Panc1 (cell line): ENCODE data around the gene RTP1.

Experiments used
- TCF7L2 ChIP-seq: IDR thresholded peaks from 2 replicates; pipeline ENCODE4 v1.6.1; 2011; ENCODE audit warnings: mild to moderate bottlenecking, low read depth, low read length, inconsistent platforms
- TF ChIP-seq, protein P1 (sequence below): fragments of 450-650 bp; IDR thresholded peaks from 2 replicates; pipeline ENCODE4 v1.5.1; 2017; ENCODE audit warnings: mild to moderate bottlenecking

DNA sequence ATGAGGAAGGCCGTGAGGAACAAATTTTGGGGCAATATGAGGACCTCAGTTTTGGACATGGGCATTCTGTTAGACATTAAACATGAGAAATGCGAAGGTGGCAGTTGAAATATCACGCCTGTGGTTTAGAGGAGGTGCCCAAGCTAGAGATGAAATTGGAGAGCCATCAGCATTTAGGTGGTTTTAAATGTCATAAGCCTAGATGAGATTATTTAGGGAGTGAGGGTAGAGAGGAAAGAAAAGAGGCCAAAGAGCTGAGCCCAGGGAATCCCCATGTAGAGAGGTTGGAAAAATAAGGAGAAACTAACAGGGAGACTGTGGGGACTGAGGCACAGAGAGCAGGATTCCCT lies 14.9 kb downstream of the RTP1 start:
- TF ChIP-seq, protein P1, sequence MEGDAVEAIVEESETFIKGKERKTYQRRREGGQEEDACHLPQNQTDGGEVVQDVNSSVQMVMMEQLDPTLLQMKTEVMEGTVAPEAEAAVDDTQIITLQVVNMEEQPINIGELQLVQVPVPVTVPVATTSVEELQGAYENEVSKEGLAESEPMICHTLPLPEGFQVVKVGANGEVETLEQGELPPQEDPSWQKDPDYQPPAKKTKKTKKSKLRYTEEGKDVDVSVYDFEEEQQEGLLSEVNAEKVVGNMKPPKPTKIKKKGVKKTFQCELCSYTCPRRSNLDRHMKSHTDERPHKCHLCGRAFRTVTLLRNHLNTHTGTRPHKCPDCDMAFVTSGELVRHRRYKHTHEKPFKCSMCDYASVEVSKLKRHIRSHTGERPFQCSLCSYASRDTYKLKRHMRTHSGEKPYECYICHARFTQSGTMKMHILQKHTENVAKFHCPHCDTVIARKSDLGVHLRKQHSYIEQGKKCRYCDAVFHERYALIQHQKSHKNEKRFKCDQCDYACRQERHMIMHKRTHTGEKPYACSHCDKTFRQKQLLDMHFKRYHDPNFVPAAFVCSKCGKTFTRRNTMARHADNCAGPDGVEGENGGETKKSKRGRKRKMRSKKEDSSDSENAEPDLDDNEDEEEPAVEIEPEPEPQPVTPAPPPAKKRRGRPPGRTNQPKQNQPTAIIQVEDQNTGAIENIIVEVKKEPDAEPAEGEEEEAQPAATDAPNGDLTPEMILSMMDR: no peak
- no peak for TF ChIP-seq TCF7L2
